ENCODE results near the gene ACOT12.
"Not testable (repeated sequence)": the region's sequence is repeated elsewhere in the genome, so short reads cannot be mapped to it uniquely, and the experiment has no call there.

Gene ACOT12

GRCh38 chr5:81294021-81294420 lies 99.9 kb downstream of the ACOT12 start:
- FAIRE-seq; DNase-seq (ENCODE audit: low spot score): not testable (repeated sequence)

- DNase-seq (ENCODE audit: low spot score): no peak
- FAIRE-seq: no peak
Observed at GRCh38 chr5:81292130-81292529, 101.8 kb downstream of the ACOT12 start.

GRCh38 chr5:81290146-81290545 lies 103.8 kb downstream of the ACOT12 start:
- FAIRE-seq (no peak), DNase-seq (ENCODE audit: low spot score) (no peak)

GRCh38 chr5:81288021-81288433 lies 105.9 kb downstream of the ACOT12 start:
- DNase-seq (ENCODE audit: low spot score) (no peak), FAIRE-seq (no peak)

GRCh38 chr5:81286059-81286617 lies 107.8 kb downstream of the ACOT12 start:
- no peak for DNase-seq (ENCODE audit: low spot score)
- FAIRE-seq: no peak

- FAIRE-seq (no peak), DNase-seq (ENCODE audit: low spot score) (no peak)
Observed at GRCh38 chr5:81283976-81284375, 110.0 kb downstream of the ACOT12 start.

All from RCC 7860 (cell line).